GM20000 (cell line): Measurements from ENCODE around the gene SCYGR2.
A peak's percentile ranks its signal among the peaks of the same experiment; 100 is the strongest.

Experiments
- DNase-seq: peaks from one replicate; pipeline ENCODE4 v3.0.0; 2012; ENCODE audit warnings: low spot score
- TF ChIP-seq, protein P1 (sequence below): IDR thresholded peaks from 2 replicates; pipeline ENCODE4 v1.5.1; 2012; ENCODE audit warnings: mild to moderate bottlenecking, control low read depth; ENCODE audit errors: extremely low read depth, missing control alignments

SCYGR2 gene

DNA sequence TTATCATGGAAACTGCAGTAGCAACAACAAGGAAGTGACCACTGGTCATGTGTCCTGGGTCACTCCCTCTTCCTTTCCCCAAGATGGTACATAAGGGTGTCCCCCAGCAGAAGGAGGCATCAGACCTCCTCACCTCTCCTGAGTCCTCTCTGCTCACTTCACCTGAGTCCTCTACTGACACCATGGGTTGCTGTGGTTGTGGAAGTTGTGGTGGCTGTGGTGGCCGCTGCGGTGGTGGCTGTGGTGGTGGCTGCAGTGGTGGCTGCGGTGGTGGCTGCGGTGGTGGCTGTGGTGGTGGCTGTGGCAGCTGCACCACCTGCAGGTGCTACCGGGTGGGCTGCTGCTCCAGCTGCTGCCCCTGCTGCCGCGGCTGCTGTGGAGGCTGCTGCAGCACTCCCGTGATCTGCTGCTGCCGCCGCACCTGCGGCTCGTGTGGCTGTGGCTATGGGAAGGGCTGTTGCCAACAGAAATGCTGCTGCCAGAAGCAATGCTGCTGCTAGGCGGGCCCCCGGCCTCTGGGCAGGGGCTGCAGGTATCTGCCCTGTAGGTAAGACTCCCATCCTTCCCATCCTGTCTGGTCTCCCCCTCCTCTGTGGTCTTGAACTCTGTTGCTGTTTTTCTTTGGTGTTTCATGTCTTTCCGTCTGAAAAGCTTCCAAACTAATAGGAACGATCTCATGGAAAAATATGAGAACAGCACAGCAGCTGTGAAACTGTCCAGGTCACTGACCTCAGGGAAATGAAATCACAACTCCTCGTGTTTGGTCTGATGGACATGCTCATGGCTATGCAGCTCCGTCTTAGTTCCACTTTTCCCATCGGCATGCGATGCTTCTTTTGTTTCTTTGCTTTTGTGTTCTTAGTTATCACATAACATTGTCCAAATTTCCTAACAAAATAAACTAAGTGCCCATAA, 18.9 kb downstream of the SCYGR2 start, which contains the start of gene SCYGR4:
Gene SCYGR4, plus strand, starts transcription at position 183 of the 915 bp plus-strand sequence. Its CDS starts 0 bp downstream, at position 183.
- TF ChIP-seq, protein P1, sequence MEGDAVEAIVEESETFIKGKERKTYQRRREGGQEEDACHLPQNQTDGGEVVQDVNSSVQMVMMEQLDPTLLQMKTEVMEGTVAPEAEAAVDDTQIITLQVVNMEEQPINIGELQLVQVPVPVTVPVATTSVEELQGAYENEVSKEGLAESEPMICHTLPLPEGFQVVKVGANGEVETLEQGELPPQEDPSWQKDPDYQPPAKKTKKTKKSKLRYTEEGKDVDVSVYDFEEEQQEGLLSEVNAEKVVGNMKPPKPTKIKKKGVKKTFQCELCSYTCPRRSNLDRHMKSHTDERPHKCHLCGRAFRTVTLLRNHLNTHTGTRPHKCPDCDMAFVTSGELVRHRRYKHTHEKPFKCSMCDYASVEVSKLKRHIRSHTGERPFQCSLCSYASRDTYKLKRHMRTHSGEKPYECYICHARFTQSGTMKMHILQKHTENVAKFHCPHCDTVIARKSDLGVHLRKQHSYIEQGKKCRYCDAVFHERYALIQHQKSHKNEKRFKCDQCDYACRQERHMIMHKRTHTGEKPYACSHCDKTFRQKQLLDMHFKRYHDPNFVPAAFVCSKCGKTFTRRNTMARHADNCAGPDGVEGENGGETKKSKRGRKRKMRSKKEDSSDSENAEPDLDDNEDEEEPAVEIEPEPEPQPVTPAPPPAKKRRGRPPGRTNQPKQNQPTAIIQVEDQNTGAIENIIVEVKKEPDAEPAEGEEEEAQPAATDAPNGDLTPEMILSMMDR: no peak
- DNase-seq: no peak

DNA sequence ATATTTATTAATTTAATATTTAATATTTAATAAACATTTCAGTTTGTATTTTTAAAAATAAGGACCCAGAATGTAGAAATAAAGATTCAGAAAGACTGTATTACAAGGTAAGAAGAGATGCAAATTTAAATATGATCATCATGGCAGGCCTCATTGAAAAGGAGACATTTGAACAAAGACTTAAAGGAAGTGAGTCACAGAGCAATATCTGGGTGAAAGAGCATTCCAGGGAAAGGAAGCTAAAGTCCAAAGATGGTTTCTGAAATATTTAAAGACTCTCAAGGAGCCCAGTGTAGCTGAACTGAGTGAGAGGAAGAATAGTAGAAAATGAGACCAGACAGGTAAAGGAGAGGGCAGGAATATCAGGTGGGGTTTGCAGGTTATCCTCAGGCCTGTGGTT, 24.5 kb downstream of the SCYGR2 start:
- no peak for DNase-seq
- TF ChIP-seq, protein P1: no peak

DNA sequence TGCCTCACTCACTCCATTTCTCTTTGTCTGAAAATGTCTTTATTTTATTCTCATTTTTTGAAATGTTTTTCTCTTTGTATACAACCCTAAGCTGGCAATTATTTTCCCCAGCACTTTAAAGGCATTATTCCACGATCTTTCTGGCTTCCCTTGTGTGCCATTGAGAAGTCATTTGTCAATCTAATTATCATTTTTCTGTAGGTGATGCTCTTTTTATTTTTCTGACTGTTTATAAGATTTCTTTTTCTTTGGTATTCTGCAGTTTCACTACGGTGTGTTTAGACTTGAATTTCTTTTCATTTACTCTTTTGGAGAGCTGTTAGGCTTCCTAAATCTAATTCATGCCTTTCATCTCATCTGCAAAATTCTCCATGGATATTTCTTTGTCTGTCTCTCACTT, 26.7 kb downstream of the SCYGR2 start:
- no peak for DNase-seq
- TF ChIP-seq, protein P1: no peak

DNA sequence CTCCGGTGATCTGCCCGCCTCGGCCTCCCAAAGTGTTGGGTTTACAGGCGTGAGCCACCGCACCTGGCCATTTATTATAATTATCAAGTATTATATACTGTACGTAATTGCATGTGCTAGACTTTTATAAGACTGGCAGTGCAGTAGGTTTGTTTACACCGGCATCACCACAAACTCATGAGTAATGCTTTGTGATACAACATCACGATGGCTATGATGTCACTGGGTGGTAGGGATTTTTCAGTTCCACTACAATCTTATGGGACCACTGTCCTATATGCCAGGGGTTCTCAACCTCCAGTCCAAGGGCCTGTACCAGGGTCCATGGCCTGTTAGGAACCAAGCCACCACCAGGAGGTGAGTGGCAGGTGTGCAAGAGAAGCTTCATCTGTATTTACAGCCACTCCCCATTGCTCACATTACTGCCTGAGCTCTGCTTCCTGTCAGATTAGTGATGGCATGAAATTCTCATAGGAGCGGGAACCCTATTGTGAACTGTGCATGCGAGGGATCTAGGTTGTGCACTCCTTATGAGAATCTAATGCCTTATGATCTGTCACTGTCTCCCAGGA, 28.0 kb downstream of the SCYGR2 start:
- no peak for DNase-seq
- TF ChIP-seq, protein P1: no peak

DNA sequence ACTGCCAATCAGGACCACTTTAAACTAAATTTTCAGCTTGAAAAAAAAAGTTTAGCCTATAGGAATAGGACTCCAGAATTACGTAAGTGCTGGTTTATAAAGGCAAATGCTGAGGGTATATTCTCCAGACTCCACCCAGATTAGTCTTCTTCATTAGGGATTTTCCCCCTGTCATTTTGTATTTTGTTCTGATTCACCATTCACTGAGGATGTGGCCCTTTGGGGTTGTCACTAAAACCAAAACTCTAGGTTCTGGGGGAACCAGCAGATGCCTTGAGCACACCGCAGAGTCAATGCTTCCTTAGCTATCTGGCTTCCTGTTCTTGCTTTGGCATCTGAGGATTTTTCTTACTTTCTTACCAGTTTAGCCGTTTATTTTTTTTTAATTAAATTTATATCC, 29.1 kb downstream of the SCYGR2 start:
- DNase-seq: peak; percentile 49
- TF ChIP-seq, protein P1: no peak

DNA sequence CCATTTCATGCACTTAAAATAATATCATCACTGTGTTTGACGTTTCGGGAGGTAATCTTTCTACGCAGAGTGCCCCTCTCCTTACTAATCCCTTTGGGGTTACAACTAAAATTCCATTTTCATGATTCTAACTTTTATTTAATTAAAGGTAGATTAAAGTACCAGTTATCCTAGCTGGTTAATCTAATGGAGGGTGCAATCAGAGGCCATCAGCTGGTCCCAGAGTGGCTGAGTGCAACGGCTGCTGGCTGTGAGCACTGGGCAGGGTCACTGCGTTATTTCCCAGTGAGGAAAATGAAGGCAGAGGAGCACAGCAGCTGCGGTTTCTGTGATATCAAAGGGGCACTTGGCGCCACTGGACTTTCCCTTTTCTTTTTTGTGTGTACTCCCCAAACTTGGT, 30.7 kb downstream of the SCYGR2 start:
- no peak for DNase-seq
- TF ChIP-seq, protein P1: no peak

DNA sequence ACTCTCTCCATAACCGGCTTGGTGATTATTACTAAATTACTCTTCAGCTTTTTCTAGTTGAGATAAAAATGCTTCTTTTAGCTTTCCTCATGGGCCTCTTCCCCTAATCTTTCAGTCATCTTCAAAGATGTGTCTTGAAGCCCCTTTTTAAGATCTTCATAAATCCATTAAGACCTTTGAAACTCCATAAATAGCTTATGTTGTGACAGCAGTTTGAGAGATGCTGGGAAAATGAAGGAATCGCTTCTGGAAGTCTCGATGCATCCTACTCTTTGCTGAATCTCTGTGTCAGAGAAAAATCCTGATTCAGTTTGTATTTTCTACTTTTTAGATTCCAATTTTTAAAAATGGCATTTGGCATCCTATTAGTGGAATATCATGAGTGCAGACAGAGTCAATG, 31.6 kb downstream of the SCYGR2 start:
- DNase-seq: no peak
- TF ChIP-seq, protein P1: no peak
